Pulmonary artery endothelial cell (primary cell): ENCODE data around the gene CHST3. TPM values are rescaled to one million over a fixed set of nuclear protein-coding genes. Genes with fewer than 3 reads are reported as not detected.
"Not testable (repeated sequence)": the region's sequence is repeated elsewhere in the genome, so short reads cannot be mapped to it uniquely, and the experiment has no call there.

Experiments used
- DNase-seq: peaks from one replicate; pipeline ENCODE4 v3.0.0-alpha.2; 2011; ENCODE audit warnings: low read depth, low spot score
- total RNA-seq: library from RNA; depleted of rRNA; stranded (reverse); fragments of >200 nt; gene quantifications from 2 replicates; pipeline ENCODE4 v1.2.3, GENCODE V29; 2014

The CHST3 gene
- total RNA-seq, 1 donor from 2014 or later, result 12.9 TPM

- not testable (repeated sequence) for DNase-seq
These were observed 24.7 kb downstream of the CHST3 start for GRCh38 chr10:71988895-71989294.

GRCh38 chr10:71989661-71990454, 25.7 kb downstream of the CHST3 start:
- DNase-seq, result no peak

- DNase-seq, result no peak
These were observed 26.6 kb downstream of the CHST3 start for GRCh38 chr10:71990706-71991269.

GRCh38 chr10:71995449-71995848, 31.3 kb downstream of the CHST3 start:
- DNase-seq, result no peak

GRCh38 chr10:71995887-71996575, 31.8 kb downstream of the CHST3 start:
- no peak for DNase-seq

GRCh38 chr10:71996592-71997371, 32.6 kb downstream of the CHST3 start:
- no peak for DNase-seq

- no peak for DNase-seq
These were observed 34.1 kb downstream of the CHST3 start for GRCh38 chr10:71998119-71998839.

- no peak for DNase-seq
These were observed 34.6 kb downstream of the CHST3 start for GRCh38 chr10:71998840-71999194.

- DNase-seq, result no peak
These were observed 35.3 kb downstream of the CHST3 start for GRCh38 chr10:71999360-72000072.

GRCh38 chr10:72000073-72001032, 36.2 kb downstream of the CHST3 start:
- DNase-seq, result no peak

GRCh38 chr10:72001033-72001395, 36.8 kb downstream of the CHST3 start:
- no peak for DNase-seq

- no peak for DNase-seq
These were observed 38.4 kb downstream of the CHST3 start for GRCh38 chr10:72002354-72003295.

GRCh38 chr10:72006026-72006425, 41.8 kb downstream of the CHST3 start:
- DNase-seq, result no peak

- DNase-seq, result no peak
These were observed 43.2 kb downstream of the CHST3 start for GRCh38 chr10:72007246-72007892.

- no peak for DNase-seq
These were observed 44.1 kb downstream of the CHST3 start for GRCh38 chr10:72008096-72008981.

- no peak for DNase-seq
These were observed 44.8 kb downstream of the CHST3 start for GRCh38 chr10:72009051-72009424.
